Uterus (tissue), 4 donors: ENCODE data around the gene ERVMER34-1. TPM values are rescaled to one million over a fixed set of nuclear protein-coding genes. Genes with fewer than 3 reads are reported as not detected.

Experiments used
- DNase-seq, 2 donors: peaks; one replicate each; pipeline ENCODE4 v3.0.0-alpha.2; 2019 to 2020
- H3K27ac ChIP-seq, 2 donors: fragments of 200-600 bp; sonication (generic); 1 replicate in 1 of 2; 2 replicates in 1 of 2; pipeline ENCODE4 v1.5.1; 2016 to 2018
- H3K27me3 ChIP-seq, 2 donors: fragments of 200-600 bp; sonication (generic); one replicate each; pipeline ENCODE4 v1.5.1; 2018 to 2019; ENCODE audit warnings: control low read depth in 1 of 2
- H3K36me3 ChIP-seq, 2 donors: fragments of 200-600 bp; sonication (generic); one replicate each; pipeline ENCODE4 v1.5.1; 2019; ENCODE audit warnings: control low read depth in 1 of 2
- H3K4me1 ChIP-seq, 2 donors: fragments of 200-600 bp; sonication (generic); one replicate each; pipeline ENCODE4 v1.5.1; 2018 to 2019; ENCODE audit warnings: control low read depth in 1 of 2
- H3K4me3 ChIP-seq, 2 donors: fragments of 200-600 bp; sonication (generic); 1 replicate in 1 of 2; 2 replicates in 1 of 2; pipeline ENCODE4 v1.5.1; 2018 to 2019; ENCODE audit warnings: mild to moderate bottlenecking in 1 of 2
- H3K9me3 ChIP-seq, 2 donors: fragments of 200-600 bp; sonication (generic); one replicate each; pipeline ENCODE4 v1.5.1; 2019; ENCODE audit warnings: control low read depth in 1 of 2
- CTCF ChIP-seq, 4 experiments: fragments of 200-600 bp in 2 of 4; fragments of 450-650 bp in 2 of 4; sonication (generic) in 2 of 4; IDR thresholded peaks; one replicate each; pipeline ENCODE4 v1.5.1; 2016 to 2019; ENCODE audit warnings: antibody characterized with exemption in 4 of 4, mild to moderate bottlenecking in 2 of 4, moderate library complexity in 1 of 4
- POLR2A ChIP-seq, 2 donors: fragments of 450-650 bp; IDR thresholded peaks; one replicate each; pipeline ENCODE4 v1.6.1; 2016; ENCODE audit warnings: antibody characterized with exemption in 2 of 2, mild to moderate bottlenecking in 1 of 2, moderate library complexity in 1 of 2
- intact Hi-C: fragments of 100-400 bp; cut with DNase I; formaldehyde crosslinking; loops from one replicate; pipeline ENCODE4 v1.15.1; 2023; ENCODE audit warnings: low total_unique reads
- total RNA-seq, 4 donors: library from RNA; depleted of rRNA in 3 of 4; stranded (reverse); fragments of >200 nt in 3 of 4; gene quantifications; one replicate each; pipeline versions ENCODE4 v1.1.0 to v1.2.4, GENCODE V29; 2014 to 2023
- donor health status: DM: yes; HTN: yes; CAD: no.

The ERVMER34-1 gene
- total RNA-seq, 4 donors from 2014 or later = 0.26 to 3.0 (median 1.2) TPM; not detected in 1

- no peak overlapping the region for H3K27ac ChIP-seq
- H3K4me1 ChIP-seq = no peaks in the 10 kb centered on the region
Observed at GRCh38 chr4:52755426-52755825, 4.2 kb upstream of the ERVMER34-1 start.

GRCh38 chr4:52752936-52753335, 1.7 kb upstream of the ERVMER34-1 start:
- no peak for DNase-seq
- TF ChIP-seq POLR2A (IDR thresholded peaks at IDR 0.05) (no peak), CTCF (IDR thresholded peaks at IDR 0.05) (no peak)
- Histone ChIP-seq H3K27me3 (no peaks in the 10 kb centered on the region), H3K27ac (no peak overlapping the region), H3K9me3 (no peaks in the 10 kb centered on the region), H3K4me3 (no peak overlapping the region), H3K4me1 (no peaks in the 10 kb centered on the region), H3K36me3 (no peaks in the 10 kb centered on the region)
- intact Hi-C loops = no loop called here

More at GRCh38 chr4:52755426-52755825, 4.2 kb upstream of the ERVMER34-1 start:
- Histone ChIP-seq H3K27me3 (no peaks in the 10 kb centered on the region), H3K36me3 (no peaks in the 10 kb centered on the region), H3K4me3 (no peak overlapping the region), H3K9me3 (no peaks in the 10 kb centered on the region)
- TF ChIP-seq POLR2A (IDR thresholded peaks at IDR 0.05) (no peak), CTCF (IDR thresholded peaks at IDR 0.05) (no peak)
- intact Hi-C loops = no loop called here
- no peak for DNase-seq

GRCh38 chr4:52751487-52751911, 274 bp upstream of the ERVMER34-1 start:
- Histone ChIP-seq H3K4me1 (no peaks in the 10 kb centered on the region), H3K36me3 (no peaks in the 10 kb centered on the region), H3K27ac (no peak overlapping the region), H3K4me3 (peak overlapping the region; percentile 29 to 48), H3K27me3 (no peaks in the 10 kb centered on the region), H3K9me3 (no peaks in the 10 kb centered on the region)
- TF ChIP-seq CTCF (IDR thresholded peaks at IDR 0.05) (no peak), POLR2A (IDR thresholded peaks at IDR 0.05) (peak in 1 of 2 donors; percentile 25)
- peak; percentile 16 to 34 for DNase-seq
- intact Hi-C loops = no loop called here

GRCh38 chr4:52750213-52750612, 1.0 kb downstream of the ERVMER34-1 start:
- TF ChIP-seq CTCF (IDR thresholded peaks at IDR 0.05) = no peak
- TF ChIP-seq POLR2A (IDR thresholded peaks at IDR 0.05) = no peak
- Histone ChIP-seq H3K4me3 (no peak overlapping the region), H3K36me3 (no peaks in the 10 kb centered on the region), H3K27ac (no peak overlapping the region), H3K27me3 (no peaks in the 10 kb centered on the region), H3K4me1 (no peaks in the 10 kb centered on the region), H3K9me3 (no peaks in the 10 kb centered on the region)
- intact Hi-C loops = no loop called here
- no peak for DNase-seq

GRCh38 chr4:52748432-52748831, 2.8 kb downstream of the ERVMER34-1 start:
- TF ChIP-seq CTCF (IDR thresholded peaks at IDR 0.05) (no peak), POLR2A (IDR thresholded peaks at IDR 0.05) (no peak)
- no peak for DNase-seq
- Histone ChIP-seq H3K9me3 (no peaks in the 10 kb centered on the region), H3K4me1 (no peaks in the 10 kb centered on the region), H3K27ac (no peak overlapping the region), H3K4me3 (no peak overlapping the region), H3K36me3 (no peaks in the 10 kb centered on the region), H3K27me3 (no peaks in the 10 kb centered on the region)
- intact Hi-C loops = no loop called here
